Measurements from ENCODE around the gene AWAT2.

The AWAT2 gene, protein sequence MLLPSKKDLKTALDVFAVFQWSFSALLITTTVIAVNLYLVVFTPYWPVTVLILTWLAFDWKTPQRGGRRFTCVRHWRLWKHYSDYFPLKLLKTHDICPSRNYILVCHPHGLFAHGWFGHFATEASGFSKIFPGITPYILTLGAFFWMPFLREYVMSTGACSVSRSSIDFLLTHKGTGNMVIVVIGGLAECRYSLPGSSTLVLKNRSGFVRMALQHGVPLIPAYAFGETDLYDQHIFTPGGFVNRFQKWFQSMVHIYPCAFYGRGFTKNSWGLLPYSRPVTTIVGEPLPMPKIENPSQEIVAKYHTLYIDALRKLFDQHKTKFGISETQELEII

DNA sequence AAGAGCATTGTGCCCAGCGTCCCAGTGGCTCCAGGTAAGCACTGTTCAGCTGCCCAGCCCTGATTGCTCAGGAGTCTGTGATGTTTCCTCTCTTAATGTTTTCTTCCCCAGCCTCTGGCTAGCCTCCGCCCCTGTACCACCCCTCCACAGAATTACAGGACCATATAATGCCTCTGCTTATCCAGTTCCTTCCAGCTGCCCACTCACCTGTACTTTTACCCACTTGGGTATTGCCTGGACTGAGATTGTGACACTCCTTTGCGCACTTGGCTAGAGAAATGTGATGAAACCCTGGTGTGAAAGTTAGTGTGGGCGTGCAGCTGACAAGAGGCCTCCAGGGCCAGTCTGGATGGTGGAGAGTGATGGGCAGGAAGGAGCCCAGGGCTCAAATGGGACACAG, at the start of gene AWAT2:
Gene AWAT2 (minus strand): TSS at position 14 of the 400 bp plus-strand sequence. CDS start 6 bp downstream, at position 8.
- DNase-seq (ENCODE audit: low spot score) = no peak

GRCh38 chrX:70096052-70096451, 46.3 kb upstream of the AWAT2 start:
- DNase-seq (ENCODE audit: low spot score) = no peak

GRCh38 chrX:70092247-70092646, 42.5 kb upstream of the AWAT2 start:
- DNase-seq (ENCODE audit: low spot score) = no peak

- no peak for DNase-seq (ENCODE audit: low spot score)
These were observed 40.0 kb upstream of the AWAT2 start for GRCh38 chrX:70089604-70090297.

GRCh38 chrX:70088751-70089150, 39.0 kb upstream of the AWAT2 start:
- DNase-seq (ENCODE audit: low spot score) = no peak

GRCh38 chrX:70087857-70088630, 38.3 kb upstream of the AWAT2 start:
- DNase-seq (ENCODE audit: low spot score) = no peak

GRCh38 chrX:70084592-70085240, 35.0 kb upstream of the AWAT2 start:
- no peak for DNase-seq (ENCODE audit: low spot score)

GRCh38 chrX:70082723-70083122, 33.0 kb upstream of the AWAT2 start:
- DNase-seq (ENCODE audit: low spot score) = no peak

DNA sequence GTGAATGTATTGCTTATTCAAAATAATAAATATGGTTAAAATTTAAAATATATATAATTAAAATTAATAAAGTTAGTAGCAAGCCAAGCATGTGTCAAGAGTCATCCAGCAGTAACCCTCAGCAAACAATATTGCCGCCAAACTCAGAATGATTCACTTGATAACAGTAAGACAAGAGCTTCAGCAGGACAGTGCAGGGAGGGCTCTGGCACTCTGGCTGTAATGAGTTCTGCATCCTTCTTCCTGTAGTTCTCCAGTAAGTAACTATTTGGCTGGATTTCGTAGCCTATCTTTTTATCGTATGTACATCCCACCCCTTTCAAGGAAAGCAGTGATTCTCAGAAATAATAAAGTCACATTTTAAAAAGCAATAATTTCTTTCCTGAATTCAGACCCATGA, 30.1 kb upstream of the AWAT2 start:
- DNase-seq (ENCODE audit: low spot score) = no peak

DNA sequence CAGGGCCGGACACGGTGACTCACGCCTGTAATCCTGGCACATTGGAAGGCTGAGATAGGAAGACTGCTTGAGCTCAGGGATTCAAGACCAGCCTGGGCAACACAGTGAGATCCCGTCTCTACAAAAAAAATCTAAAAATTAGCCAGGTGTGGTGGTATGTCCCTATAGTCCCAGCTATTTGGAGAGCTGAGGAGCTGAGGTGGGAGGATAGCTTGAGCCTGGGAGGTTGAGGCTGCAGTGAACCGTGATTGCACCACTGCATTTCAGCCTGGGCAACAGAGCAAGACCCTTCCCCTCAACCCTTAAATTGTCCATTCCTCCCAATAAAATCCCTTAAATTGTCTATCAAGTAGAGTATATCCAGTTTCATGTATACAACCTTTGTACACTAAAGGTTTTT, 29.6 kb upstream of the AWAT2 start:
- DNase-seq (ENCODE audit: low spot score) = no peak

GRCh38 chrX:70066646-70067045, 16.9 kb upstream of the AWAT2 start:
- DNase-seq (ENCODE audit: low spot score) = no peak

- DNase-seq (ENCODE audit: low spot score) = no peak
These were observed 13.3 kb upstream of the AWAT2 start for GRCh38 chrX:70062961-70063550.

- DNase-seq (ENCODE audit: low spot score) = no peak
These were observed 12.3 kb upstream of the AWAT2 start, which contains the start of gene OTUD6A for GRCh38 chrX:70062076-70062475. OTUD6A (plus strand) TSS chrX:70062457; CDS start chrX:70062525, 68 bp downstream.

- DNase-seq (ENCODE audit: low spot score) = no peak
These were observed 4.7 kb upstream of the AWAT2 start for GRCh38 chrX:70054391-70054790.

GRCh38 chrX:70052895-70053615, 3.3 kb upstream of the AWAT2 start:
- DNase-seq (ENCODE audit: low spot score) = no peak

- DNase-seq (ENCODE audit: low spot score) = no peak
These were observed 332 bp downstream of the AWAT2 start for GRCh38 chrX:70049406-70049805.

DNA sequence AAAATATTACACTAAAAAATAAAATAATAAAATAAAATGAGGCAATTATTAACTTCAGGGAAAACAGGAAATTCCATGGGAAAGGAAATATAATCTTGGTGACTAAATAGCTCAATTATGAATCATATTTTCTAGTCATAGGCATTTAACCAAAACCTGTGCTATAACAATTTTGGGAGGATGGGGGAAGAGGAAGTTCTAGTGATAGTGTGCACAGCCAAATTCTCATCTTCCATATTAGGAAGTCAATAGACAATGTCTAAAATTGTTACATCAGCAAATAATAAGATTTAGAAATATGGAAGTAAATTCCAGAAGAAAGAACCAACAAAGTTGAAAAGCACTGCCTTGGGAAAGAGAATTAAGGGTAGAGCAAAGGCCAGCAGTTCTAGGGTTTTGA, 2.8 kb downstream of the AWAT2 start:
- DNase-seq (ENCODE audit: low spot score) = no peak

GRCh38 chrX:70044541-70045245, 5.0 kb downstream of the AWAT2 start:
- DNase-seq (ENCODE audit: low spot score) = no peak

DNA sequence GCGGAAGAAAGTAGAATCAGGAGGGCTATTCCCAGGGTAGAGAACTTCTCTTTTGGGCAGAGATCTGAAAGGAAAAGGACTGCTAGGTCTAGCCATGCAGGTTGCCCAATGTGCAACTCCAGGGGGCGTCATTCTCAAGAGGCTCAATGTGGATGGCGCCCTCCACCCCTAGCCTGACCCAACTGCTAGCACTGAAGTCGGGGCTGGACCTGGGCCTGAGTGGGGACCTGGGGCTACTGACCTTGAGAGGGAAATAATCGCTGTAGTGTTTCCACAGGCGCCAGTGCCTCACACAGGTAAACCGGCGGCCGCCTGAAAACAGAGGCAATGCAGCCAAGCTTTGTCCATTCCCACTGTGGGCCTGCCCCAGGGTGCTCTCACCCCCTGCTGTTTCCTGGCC, 6.1 kb downstream of the AWAT2 start:
- no peak for DNase-seq (ENCODE audit: low spot score)

Measured in globus pallidus (tissue), 1 donor.